ACC112 (cell line): ENCODE results near the gene FSCN2.

ENCODE experiments used
- H2AFZ ChIP-seq: fragments of 200-600 bp; sonication (generic); one replicate; pipeline ENCODE4 v1.6.0; 2017; ENCODE audit warnings: antibody characterized with exemption, low read length; ENCODE audit not compliant: unreplicated experiment
- H3K27ac ChIP-seq: fragments of 200-600 bp; sonication (generic); 2 replicates; pipeline ENCODE4 v1.5.1; 2014; ENCODE audit warnings: low read depth, mild to moderate bottlenecking, antibody characterized with exemption, low read length, moderate library complexity
- H3K27me3 ChIP-seq: fragments of 200-600 bp; sonication (generic); 2 replicates; pipeline ENCODE4 v1.6.1; 2014; ENCODE audit warnings: mild to moderate bottlenecking, antibody characterized with exemption, low read length, moderate library complexity, mixed read lengths; ENCODE audit not compliant: insufficient read depth
- H3K36me3 ChIP-seq: fragments of 200-600 bp; sonication (generic); 2 replicates; pipeline ENCODE4 v1.6.1; 2016; ENCODE audit warnings: mild to moderate bottlenecking, antibody characterized with exemption, low read length, moderate library complexity, mixed read lengths; ENCODE audit not compliant: insufficient read depth
- H3K4me1 ChIP-seq: fragments of 200-600 bp; sonication (generic); one replicate; pipeline ENCODE4 v1.6.1; 2016; ENCODE audit warnings: low read length, mixed read lengths; ENCODE audit not compliant: insufficient read depth, unreplicated experiment, control insufficient read depth
- H3K4me3 ChIP-seq: fragments of 200-600 bp; sonication (generic); 2 replicates; pipeline ENCODE4 v1.5.1; 2014; ENCODE audit warnings: mild to moderate bottlenecking, low read depth, low read length
- H3K79me2 ChIP-seq: fragments of 200-600 bp; sonication (generic); one replicate; pipeline ENCODE4 v1.6.0; 2016; ENCODE audit warnings: low read length; ENCODE audit not compliant: control insufficient read depth, unreplicated experiment, insufficient read depth

The FSCN2 gene

DNA sequence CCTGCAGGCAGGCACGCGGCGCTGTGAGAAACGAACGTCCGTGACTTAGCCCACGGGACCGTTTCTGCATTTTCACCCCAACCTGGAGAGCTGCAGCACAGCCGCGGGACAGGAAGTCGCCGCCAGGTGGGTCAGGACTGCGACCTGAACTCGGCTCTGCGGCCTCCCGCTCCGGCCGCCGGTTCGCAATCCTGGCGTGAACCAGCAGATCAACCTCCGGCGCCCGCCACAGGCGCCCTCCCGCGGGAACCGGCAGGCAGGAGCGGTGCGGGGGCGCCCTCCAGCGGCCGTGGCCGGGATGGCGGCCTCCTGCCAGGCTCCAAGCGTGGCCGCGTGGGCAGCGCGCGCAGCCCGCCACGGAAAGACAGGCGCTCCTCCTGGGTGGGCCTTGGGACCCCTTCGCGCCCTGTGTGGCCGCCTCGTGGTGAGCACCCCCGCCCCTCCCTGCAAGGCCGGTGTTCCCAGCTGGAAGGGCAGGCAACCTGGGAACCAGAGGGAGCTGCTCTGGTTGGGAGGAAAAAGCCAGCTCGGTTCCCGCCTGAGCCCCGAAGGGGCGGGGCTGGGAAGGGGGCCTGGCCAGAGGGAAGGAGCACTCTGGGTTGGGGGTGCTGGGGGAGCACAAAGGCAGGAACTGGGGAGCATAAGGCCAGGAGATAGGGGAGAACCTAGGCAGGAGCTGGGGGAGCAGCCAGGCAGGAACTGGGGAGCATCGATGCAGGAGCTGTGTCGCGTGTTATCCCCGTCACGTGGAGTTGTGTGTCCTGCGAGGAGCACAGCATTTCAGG lies 43.8 kb upstream of the FSCN2 start:
- Histone ChIP-seq H2AFZ (peak overlapping the region; percentile 19), H3K27ac (no peak overlapping the region), H3K4me3 (peak overlapping the region; percentile 72), H3K36me3 (no peaks in the 10 kb centered on the region), H3K4me1 (peaks cover 18% of the 10 kb centered on the region), H3K79me2 (no peaks in the 10 kb centered on the region), H3K27me3 (no peaks in the 10 kb centered on the region)

DNA sequence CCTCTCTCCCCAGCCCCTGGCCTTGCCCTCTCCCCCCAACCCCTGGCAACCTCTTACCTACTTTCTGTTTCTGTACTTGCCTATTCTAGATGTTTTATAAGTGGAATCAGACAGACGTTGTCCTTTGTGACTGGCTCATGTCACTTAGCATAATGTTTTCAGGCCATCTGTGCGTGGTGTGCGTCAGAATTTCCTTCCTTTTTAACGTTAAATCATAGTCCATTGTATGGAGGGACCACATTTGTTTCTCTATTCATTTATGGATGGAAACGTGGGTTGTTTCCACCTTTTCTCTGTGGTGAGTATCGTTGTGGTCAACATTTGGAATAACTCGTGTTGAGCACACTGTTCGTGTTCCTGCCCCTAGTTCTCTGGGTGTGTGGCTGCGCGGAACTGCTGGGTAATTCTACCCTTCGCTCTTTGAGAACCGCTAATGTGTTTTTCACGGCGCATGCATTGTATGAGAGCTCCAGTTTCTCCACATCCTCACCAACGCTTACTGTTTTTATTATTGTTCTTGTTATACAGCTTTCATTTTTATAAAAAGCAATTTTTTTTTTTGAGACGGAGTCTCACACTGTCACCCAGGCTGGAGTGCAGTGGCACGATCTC lies 41.9 kb upstream of the FSCN2 start:
- H2AFZ ChIP-seq, result no peak overlapping the region
- peaks cover 6% of the 10 kb centered on the region for H3K4me1 ChIP-seq
- no peaks in the 10 kb centered on the region for H3K36me3 ChIP-seq
- H3K27me3 ChIP-seq, result no peaks in the 10 kb centered on the region
- H3K79me2 ChIP-seq, result no peaks in the 10 kb centered on the region
- H3K4me3 ChIP-seq, result no peak overlapping the region
- H3K27ac ChIP-seq, result no peak overlapping the region

DNA sequence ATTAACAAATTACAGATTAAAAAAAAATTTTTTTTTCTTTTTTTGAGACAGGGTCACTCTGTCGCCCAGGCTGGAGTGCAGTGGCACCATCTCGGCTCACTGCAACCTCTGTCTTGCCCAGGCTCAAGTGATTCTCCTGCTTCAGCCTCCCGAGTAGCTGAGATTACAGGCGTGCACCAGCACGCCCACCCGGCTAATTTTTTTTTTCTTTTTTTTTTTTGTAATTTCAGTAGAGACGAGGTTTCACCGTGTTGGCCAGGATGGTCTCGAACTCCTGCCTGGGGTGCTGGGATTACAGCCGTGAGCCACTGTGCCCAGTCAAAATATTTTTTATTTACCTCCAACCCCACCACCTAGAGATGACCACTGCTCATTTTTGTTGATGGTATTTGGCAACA lies 41.1 kb upstream of the FSCN2 start:
- Histone ChIP-seq H3K4me3 (peak overlapping the region; percentile 92), H3K4me1 (peaks cover 3% of the 10 kb centered on the region), H3K36me3 (no peaks in the 10 kb centered on the region), H2AFZ (peak overlapping the region; percentile 90), H3K79me2 (no peaks in the 10 kb centered on the region), H3K27ac (no peak overlapping the region), H3K27me3 (no peaks in the 10 kb centered on the region)

DNA sequence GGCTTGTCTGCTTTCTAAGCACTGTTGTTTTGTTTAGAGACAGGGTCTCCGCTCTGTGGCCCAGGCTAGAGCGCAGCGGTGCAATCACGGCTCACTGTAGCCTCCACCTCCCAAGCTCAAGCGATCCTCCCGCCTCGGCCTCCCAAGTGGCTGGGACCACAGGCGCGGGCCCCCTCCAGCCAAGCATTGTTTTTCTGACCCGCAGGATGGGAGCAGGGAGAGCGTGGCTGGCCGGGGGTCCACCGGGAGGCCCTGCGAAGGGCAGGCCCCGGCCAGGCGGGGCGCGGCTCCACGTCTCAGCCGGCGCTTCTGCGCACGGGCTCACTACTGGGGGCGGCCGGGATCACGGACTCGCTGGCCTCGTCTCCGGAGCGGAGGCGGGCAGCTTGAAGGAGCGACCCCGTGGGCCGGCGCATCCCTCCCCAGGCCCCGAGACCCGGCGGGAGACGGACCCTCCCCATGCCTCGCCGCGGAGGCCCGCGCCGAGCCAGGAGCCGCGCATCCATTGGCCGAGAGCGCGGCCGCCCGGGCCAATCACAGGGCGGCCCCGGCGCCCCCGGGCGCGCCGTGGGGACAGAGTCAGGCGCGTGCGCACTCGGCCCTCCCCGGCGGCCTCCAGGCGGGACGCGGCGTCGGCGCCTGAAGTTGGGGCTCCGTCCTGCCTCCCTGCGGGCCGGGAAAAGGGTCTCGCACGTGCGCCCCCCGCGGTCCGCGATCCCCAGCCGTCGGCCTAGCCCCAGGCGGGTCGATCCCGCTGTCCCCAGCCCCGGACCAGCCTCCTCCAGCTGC lies 40.5 kb upstream of the FSCN2 start:
- H3K79me2 ChIP-seq, result no peaks in the 10 kb centered on the region
- H3K27me3 ChIP-seq, result no peaks in the 10 kb centered on the region
- H3K36me3 ChIP-seq, result no peaks in the 10 kb centered on the region
- H2AFZ ChIP-seq, result peak overlapping the region; percentile 90
- peaks cover 3% of the 10 kb centered on the region for H3K4me1 ChIP-seq
- H3K27ac ChIP-seq, result peak overlapping the region; percentile 40; the same call in 1 of the 2 replicates
- H3K4me3 ChIP-seq, result peak overlapping the region; percentile 92

DNA sequence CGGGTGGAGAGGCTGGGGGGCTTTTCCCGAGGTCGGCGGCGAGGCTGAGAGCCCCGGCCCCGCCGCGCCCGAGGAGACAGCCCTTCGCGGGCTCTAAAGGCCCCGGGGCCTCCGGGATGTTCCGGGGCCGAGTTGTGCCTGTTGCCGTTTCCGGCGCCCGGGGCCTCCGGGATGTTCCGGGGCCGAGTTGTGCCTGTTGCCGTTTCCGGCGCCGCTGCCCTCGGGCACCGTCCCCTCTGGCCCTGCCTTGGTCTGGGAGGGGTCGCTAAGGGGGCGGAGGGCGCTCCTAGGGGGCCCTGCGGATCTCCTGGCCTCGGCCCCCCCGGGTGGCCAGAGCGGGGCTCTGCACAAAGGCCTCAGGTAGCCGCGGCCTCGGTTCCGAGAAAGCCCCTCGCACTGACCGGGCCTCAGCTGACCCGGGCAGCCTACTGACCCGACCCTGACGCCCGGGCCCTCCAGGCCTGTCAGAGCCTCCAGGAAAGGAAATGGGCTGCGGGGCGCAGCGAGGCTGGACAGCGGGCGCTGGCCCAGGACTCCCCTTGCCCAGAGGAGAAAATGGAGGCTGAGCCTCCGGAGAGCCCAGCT lies 39.8 kb upstream of the FSCN2 start:
- Histone ChIP-seq H3K36me3 (no peaks in the 10 kb centered on the region), H3K27me3 (no peaks in the 10 kb centered on the region; the same call in 1 of the 2 replicates), H3K79me2 (no peaks in the 10 kb centered on the region), H3K4me1 (peaks cover 3% of the 10 kb centered on the region), H3K27ac (peak overlapping the region; percentile 40; the same call in 1 of the 2 replicates), H2AFZ (peak overlapping the region; percentile 64), H3K4me3 (peak overlapping the region; percentile 92)

DNA sequence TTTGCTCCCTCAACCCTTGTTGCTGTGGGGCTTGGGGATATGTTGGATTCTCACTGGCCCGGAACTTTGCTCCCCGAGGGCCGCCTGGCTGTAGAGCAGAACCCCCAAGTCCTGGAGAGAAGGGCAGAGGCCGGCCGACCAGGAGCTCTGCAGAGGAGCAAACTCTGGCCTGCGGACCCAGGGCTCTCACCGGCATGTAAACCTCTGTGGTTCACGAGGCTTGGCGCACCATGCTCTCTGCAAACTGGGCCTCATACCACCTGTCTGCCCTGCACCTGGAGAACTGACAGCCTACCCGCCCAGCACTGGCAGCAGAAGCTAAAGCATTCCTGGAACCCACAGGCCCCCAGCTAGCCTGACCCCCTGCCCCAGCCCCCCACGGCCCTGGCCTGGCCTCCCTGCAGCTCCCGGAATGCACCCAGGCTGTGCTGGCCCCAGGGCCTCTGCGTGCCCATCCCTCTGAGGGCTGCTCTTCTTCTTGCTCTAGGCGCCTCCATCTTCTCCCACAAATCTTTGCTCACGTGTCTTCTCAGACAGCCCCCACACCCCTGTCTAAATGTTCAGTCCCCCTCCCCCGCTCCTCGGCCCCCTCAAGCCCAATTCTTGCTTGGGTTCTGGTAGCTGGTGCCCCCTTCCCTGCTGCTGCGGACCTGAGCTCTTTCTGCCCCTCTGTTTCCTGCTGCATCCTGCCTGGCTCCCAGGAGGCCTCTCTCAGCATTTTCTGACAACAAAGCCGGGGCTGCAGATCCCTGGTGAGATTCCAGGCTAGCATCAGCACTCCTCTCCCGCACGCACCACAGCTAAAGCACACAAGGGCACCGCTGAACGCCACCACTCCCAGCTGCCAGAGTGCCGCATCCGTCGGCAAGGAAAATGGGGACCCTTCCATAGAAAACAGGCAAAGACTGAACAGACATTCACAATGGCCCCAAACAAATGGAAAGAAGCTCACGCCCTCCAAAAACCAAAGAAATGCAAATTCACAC lies 38.9 kb upstream of the FSCN2 start:
- Histone ChIP-seq H2AFZ (no peak overlapping the region), H3K27ac (no peak overlapping the region), H3K4me1 (peaks cover 3% of the 10 kb centered on the region), H3K4me3 (peak overlapping the region; percentile 92), H3K36me3 (no peaks in the 10 kb centered on the region), H3K79me2 (no peaks in the 10 kb centered on the region), H3K27me3 (no peaks in the 10 kb centered on the region; the same call in 1 of the 2 replicates)

DNA sequence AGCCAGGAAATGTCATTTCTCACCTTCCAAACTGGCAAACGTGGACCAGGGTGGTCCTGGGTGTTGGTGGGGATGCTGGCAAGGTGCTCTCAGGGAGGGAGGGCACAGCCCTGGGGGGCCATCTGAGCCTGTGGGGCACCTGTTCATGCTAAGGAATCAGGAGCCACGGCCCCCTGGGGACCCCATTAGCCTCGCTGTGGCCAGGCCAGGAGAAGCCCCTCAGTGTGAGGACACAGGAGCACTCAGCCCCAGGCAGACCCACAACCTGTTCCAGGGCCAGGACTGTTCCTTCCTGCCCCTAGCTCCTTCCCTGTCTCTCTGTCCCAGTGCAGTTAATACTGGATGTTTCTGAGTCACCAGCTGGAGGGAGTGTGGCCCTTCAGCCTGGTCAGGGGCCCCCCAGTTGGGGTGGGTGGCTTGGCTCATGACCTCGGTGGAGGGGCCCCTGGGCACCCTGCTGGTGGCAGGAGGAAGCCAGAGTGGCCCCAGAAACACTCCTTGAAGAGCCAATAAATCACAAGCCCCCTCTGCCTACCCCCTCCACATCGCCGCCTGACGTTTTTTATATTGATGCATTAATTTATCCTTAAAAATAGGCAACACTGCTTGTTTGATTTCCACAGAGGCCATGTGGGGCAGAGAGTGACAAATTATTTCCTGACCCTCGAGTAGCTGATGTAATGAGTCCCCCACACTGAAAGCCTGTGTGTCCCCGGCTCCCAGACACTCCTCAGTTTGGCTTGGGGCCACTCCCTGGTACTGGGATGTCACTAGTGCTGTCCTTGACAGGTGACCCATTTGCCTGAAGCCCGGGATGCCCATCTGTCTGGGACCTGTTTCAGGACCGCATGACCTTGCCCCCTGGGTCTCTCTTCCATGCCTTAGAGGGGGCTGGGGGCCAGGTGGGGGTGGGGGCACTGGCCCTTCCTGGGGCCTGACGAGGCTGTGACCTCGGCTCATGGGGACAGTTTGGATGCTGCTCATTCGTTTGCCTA lies 37.9 kb upstream of the FSCN2 start:
- Histone ChIP-seq H2AFZ (no peak overlapping the region), H3K79me2 (no peaks in the 10 kb centered on the region), H3K36me3 (no peaks in the 10 kb centered on the region), H3K4me3 (no peak overlapping the region), H3K4me1 (peaks cover 3% of the 10 kb centered on the region), H3K27ac (no peak overlapping the region), H3K27me3 (no peaks in the 10 kb centered on the region; the same call in 1 of the 2 replicates)

DNA sequence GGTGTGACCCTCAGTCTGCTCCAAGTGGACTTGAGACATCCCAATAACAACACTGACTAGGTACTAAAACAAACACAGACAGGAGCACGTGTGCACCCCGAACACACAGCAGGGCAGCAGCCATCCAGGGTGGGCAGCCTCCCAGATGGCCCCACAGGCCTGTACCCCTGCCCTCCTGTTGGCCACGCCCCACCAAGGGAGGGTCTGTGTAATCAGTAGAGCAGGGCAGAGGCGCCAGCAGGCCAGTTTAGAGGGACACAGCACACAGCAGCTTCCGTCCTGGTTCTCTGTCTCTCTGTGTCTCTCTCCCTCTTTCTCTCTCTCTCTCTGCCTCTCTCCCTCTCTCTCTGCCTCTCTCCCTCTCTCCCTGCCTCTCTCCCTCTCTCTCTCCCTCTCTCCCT lies 37.0 kb upstream of the FSCN2 start:
- no peak overlapping the region for H3K4me3 ChIP-seq
- no peaks in the 10 kb centered on the region; the same call in 1 of the 2 replicates for H3K27me3 ChIP-seq
- H3K36me3 ChIP-seq, result no peaks in the 10 kb centered on the region
- H2AFZ ChIP-seq, result no peak overlapping the region
- H3K4me1 ChIP-seq, result peaks cover 3% of the 10 kb centered on the region
- H3K79me2 ChIP-seq, result no peaks in the 10 kb centered on the region
- no peak overlapping the region for H3K27ac ChIP-seq

DNA sequence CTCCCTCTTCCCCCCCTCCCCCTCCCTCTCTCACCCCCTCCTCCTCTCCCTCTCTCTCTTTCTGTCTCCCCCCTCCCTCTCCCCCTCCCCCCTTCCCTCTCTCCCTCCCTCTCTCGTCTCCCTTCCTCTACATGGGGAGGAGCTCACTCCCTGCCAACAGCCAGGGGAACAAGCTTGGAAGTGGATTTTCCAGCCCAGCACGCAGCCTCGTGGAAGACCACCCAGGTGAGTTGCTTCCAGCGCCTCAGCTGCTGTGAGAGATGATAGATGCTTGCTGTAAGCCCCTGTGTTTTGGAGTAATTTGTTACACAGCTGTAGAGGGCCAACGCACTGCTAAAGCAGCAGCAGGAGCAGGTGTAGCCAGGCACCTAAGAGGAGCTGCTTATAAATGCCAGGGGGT lies 36.4 kb upstream of the FSCN2 start:
- H3K27ac ChIP-seq, result no peak overlapping the region
- peaks cover 3% of the 10 kb centered on the region for H3K4me1 ChIP-seq
- no peaks in the 10 kb centered on the region; the same call in 1 of the 2 replicates for H3K27me3 ChIP-seq
- no peaks in the 10 kb centered on the region for H3K36me3 ChIP-seq
- no peak overlapping the region for H3K4me3 ChIP-seq
- no peak overlapping the region for H2AFZ ChIP-seq
- H3K79me2 ChIP-seq, result no peaks in the 10 kb centered on the region
